ENCODE data around the gene HEXB.

DNA sequence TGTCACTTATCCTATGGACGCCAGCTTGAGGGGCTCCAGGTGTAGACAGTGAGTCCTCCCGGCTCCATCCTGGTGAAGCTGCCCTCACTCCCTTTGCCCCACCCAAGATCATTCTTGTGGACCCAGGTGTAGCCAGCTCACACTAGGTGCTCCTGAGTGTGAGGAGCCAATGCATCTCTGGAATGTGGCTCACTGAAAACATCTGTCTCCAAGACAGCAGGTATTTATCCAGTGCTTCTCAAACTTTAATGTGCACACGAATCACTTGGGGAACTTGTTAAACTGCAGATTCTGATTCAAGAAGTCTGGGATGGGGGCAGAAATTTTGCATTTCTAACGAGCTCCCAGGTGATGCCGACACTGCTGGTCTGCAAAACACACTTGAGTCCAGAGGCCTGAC lies 31.0 kb upstream of the HEXB start:
- TF ChIP-seq, protein P1, sequence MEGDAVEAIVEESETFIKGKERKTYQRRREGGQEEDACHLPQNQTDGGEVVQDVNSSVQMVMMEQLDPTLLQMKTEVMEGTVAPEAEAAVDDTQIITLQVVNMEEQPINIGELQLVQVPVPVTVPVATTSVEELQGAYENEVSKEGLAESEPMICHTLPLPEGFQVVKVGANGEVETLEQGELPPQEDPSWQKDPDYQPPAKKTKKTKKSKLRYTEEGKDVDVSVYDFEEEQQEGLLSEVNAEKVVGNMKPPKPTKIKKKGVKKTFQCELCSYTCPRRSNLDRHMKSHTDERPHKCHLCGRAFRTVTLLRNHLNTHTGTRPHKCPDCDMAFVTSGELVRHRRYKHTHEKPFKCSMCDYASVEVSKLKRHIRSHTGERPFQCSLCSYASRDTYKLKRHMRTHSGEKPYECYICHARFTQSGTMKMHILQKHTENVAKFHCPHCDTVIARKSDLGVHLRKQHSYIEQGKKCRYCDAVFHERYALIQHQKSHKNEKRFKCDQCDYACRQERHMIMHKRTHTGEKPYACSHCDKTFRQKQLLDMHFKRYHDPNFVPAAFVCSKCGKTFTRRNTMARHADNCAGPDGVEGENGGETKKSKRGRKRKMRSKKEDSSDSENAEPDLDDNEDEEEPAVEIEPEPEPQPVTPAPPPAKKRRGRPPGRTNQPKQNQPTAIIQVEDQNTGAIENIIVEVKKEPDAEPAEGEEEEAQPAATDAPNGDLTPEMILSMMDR (IDR thresholded peaks at IDR 0.05), result no peak
- no peak for TF ChIP-seq POLR2A (IDR thresholded peaks at IDR 0.05)
